A549 (cell line): ENCODE data around the gene ATP6V0A1. TPM values are rescaled to one million over a fixed set of nuclear protein-coding genes. Genes with fewer than 3 reads are reported as not detected.

ENCODE experiments used
- ATAC-seq, 2 experiments: fragments of 200-7000 bp in 1 of 2; fragments of >200 bp in 1 of 2; cut with Nextera tagmentation in 1 of 2; cut with Tn5 transposase in 1 of 2; 3 replicates each; pipeline versions ENCODE4 v1.8.0 to v1.9.1; 2018 to 2020; ENCODE audit warnings: mild to moderate bottlenecking in 1 of 2, moderate library complexity in 1 of 2
- CTCF ChIA-PET: fragments of 300-600 bp; sonication (Branson Sonifier 250); formaldehyde crosslinking; extraction: SDS; loops from one replicate; lab custom pipeline; 2021; ENCODE audit warnings: antibody characterized with exemption, inconsistent platforms; lab: Yijun Ruan, JAX
- POLR2A ChIA-PET: fragments of 350-600 bp; formaldehyde crosslinking; extraction: SDS; loops from one replicate; lab custom pipeline; 2021; ENCODE audit warnings: antibody characterized with exemption, inconsistent platforms; lab: Yijun Ruan, JAX
- DNase-seq, 2 experiments: peaks; one replicate each; pipeline versions ENCODE4 v3.0.0 to v3.0.0-alpha.2; 2011 to 2016; ENCODE audit warnings: low read depth in 1 of 2, low spot score in 1 of 2
- FAIRE-seq: peaks from 2 replicates; lab custom pipeline; 2011; peaks lifted over from hg19 to GRCh38; lab: Jason Lieb, UNC
- H3K27ac ChIP-seq, 2 experiments: fragments of >200 bp; sonication (Bioruptor Twin); formaldehyde crosslinking; 3 replicates each; pipeline ENCODE4 v1.5.1; 2016 to 2017
- H3K4me1 ChIP-seq: fragments of >200 bp; sonication (Bioruptor Twin); formaldehyde crosslinking; 3 replicates; pipeline ENCODE4 v1.6.1; 2016
- H3K4me2 ChIP-seq: fragments of >200 bp; sonication (Bioruptor Twin); formaldehyde crosslinking; 3 replicates; pipeline ENCODE4 v1.6.1; 2016
- H3K4me3 ChIP-seq: fragments of >200 bp; sonication (Bioruptor Twin); formaldehyde crosslinking; 3 replicates; pipeline ENCODE4 v1.5.1; 2016
- H3K9me3 ChIP-seq: fragments of >200 bp; sonication (Bioruptor Twin); formaldehyde crosslinking; 3 replicates; pipeline ENCODE4 v1.6.1; 2016
- BHLHE40 ChIP-seq: IDR thresholded peaks from 2 replicates; pipeline ENCODE4 v1.6.1; 2012; ENCODE audit warnings: low read depth, low read length, inconsistent platforms
- CEBPB ChIP-seq, 2 experiments: fragments of >200 bp in 1 of 2; sonication (Bioruptor Twin) in 1 of 2; formaldehyde crosslinking in 1 of 2; IDR thresholded peaks; 2 replicates each; pipeline ENCODE4 v1.6.1; 2012 to 2016
- EHF ChIP-seq: fragments of 250-450 bp; sonication (Bioruptor Pico); IDR thresholded peaks from 2 replicates; pipeline ENCODE4 v1.5.0; 2020; ENCODE audit warnings: mild to moderate bottlenecking
- EHMT2 ChIP-seq: fragments of 200-600 bp; sonication (generic); IDR thresholded peaks from 2 replicates; pipeline ENCODE4 v1.6.1; 2016; ENCODE audit warnings: antibody characterized with exemption, low read depth, mild to moderate bottlenecking, moderate library complexity
- FOSB ChIP-seq: fragments of 250-450 bp; sonication (Bioruptor Pico); IDR thresholded peaks from 2 replicates; pipeline ENCODE4 v1.5.0; 2020; ENCODE audit warnings: mild to moderate bottlenecking, moderate library complexity
- GATA3 ChIP-seq: IDR thresholded peaks from 2 replicates; pipeline ENCODE4 v1.6.1; 2012; ENCODE audit warnings: borderline replicate concordance
- HOXA7 ChIP-seq: fragments of 250-450 bp; sonication (Bioruptor Pico); IDR thresholded peaks from 2 replicates; pipeline ENCODE4 v1.5.0; 2020; ENCODE audit warnings: mild to moderate bottlenecking, moderate library complexity
- HOXB13 ChIP-seq: fragments of 250-450 bp; sonication (Bioruptor Pico); IDR thresholded peaks from 2 replicates; pipeline ENCODE4 v1.5.0; 2020; ENCODE audit warnings: low read depth, mild to moderate bottlenecking, moderate library complexity
- HOXB5 ChIP-seq: fragments of 250-450 bp; sonication (Bioruptor Pico); IDR thresholded peaks from 2 replicates; pipeline ENCODE4 v1.5.0; 2020; ENCODE audit warnings: mild to moderate bottlenecking, moderate library complexity
- JUN ChIP-seq, 2 experiments: fragments of >200 bp; sonication (Bioruptor Twin); formaldehyde crosslinking; IDR thresholded peaks; 2 replicates in 1 of 2; 3 replicates in 1 of 2; pipeline ENCODE4 v1.6.1; 2016 to 2017
- JUNB ChIP-seq: fragments of >200 bp; sonication (Bioruptor Twin); formaldehyde crosslinking; IDR thresholded peaks from 2 replicates; pipeline ENCODE4 v1.6.1; 2016
- MAFK ChIP-seq: fragments of 450-650 bp; IDR thresholded peaks from 2 replicates; pipeline ENCODE4 v1.6.1; 2014; ENCODE audit not compliant: partially characterized antibody
- MAZ ChIP-seq: fragments of 150-350 bp; IDR thresholded peaks from 2 replicates; pipeline ENCODE4 v1.6.1; 2014; ENCODE audit warnings: antibody characterized with exemption, low read depth, low read length, borderline replicate concordance
- MYC ChIP-seq: IDR thresholded peaks from 2 replicates; pipeline ENCODE4 v1.6.1; 2012; ENCODE audit warnings: mild to moderate bottlenecking, inconsistent platforms, low read length, improper control_type of control experiment, borderline replicate concordance
- NFE2L2 ChIP-seq: fragments of 150-350 bp; conservative IDR thresholded peaks from 2 replicates; pipeline ENCODE4 v1.6.1; 2014; ENCODE audit warnings: low read length
- NPAS2 ChIP-seq: fragments of 250-450 bp; sonication (Bioruptor Pico); IDR thresholded peaks from 2 replicates; pipeline ENCODE4 v1.8.0; 2022; ENCODE audit warnings: mild to moderate bottlenecking, moderate library complexity, borderline replicate concordance
- POLR2A ChIP-seq: IDR thresholded peaks from 2 replicates; pipeline ENCODE4 v1.6.1; 2012; ENCODE audit warnings: mild to moderate bottlenecking, low read length
- RARB ChIP-seq: fragments of 250-450 bp; sonication (Bioruptor Pico); IDR thresholded peaks from 2 replicates; pipeline ENCODE4 v1.8.0; 2021; ENCODE audit warnings: mild to moderate bottlenecking, moderate library complexity
- RFX5 ChIP-seq: fragments of 450-650 bp; IDR thresholded peaks from 2 replicates; pipeline ENCODE4 v1.7.1; 2014; ENCODE audit warnings: antibody characterized with exemption, mild to moderate bottlenecking, moderate library complexity
- ZC3H11A ChIP-seq: fragments of 450-650 bp; IDR thresholded peaks from 2 replicates; pipeline ENCODE4 v1.6.1; 2014; ENCODE audit warnings: antibody characterized with exemption, mild to moderate bottlenecking
- ZFP36 ChIP-seq: fragments of 450-650 bp; IDR thresholded peaks from 2 replicates; pipeline ENCODE4 v1.6.1; 2014; ENCODE audit warnings: borderline replicate concordance; ENCODE audit not compliant: partially characterized antibody
- WGBS: methylation state at CpG from one replicate; pipeline ENCODE4 v1.1.6; 2017; ENCODE audit errors: missing lambda C conversion rate; 5-methylcytosine and 5-hydroxymethylcytosine counted together
- polyA plus RNA-seq, 4 experiments: library from polyadenylated mRNA; depleted of rRNA in 3 of 4; stranded (reverse); fragments of >200 nt; fragmentation: RNase III in 1 of 4; extraction: RNeasy Plus Mini Kit Qiagen cat#74134 plus additional on column Dnase treatment in 1 of 4; gene quantifications; 2 replicates in 3 of 4; 3 replicates in 1 of 4; pipeline ENCODE4 v1.2.3, GENCODE V29; 2011 to 2017
- TF ChIP-seq, protein P1 (sequence below): IDR thresholded peaks from 2 replicates; pipeline ENCODE4 v1.6.1; 2012; ENCODE audit warnings: low read depth, borderline replicate concordance
- TF ChIP-seq, protein P2 (sequence below): fragments of 250-450 bp; sonication (Bioruptor Pico); IDR thresholded peaks from 2 replicates; pipeline ENCODE4 v1.5.0; 2020; ENCODE audit warnings: low read depth, mild to moderate bottlenecking, moderate library complexity
- TF ChIP-seq, protein P3 (sequence below): IDR thresholded peaks from 2 replicates; pipeline ENCODE4 v1.6.1; 2012
- TF ChIP-seq, protein P4 (sequence below): fragments of 450-650 bp; IDR thresholded peaks from 2 replicates; pipeline ENCODE4 v1.6.1; 2014; ENCODE audit warnings: antibody characterized with exemption
- TF ChIP-seq, protein P5 (sequence below): fragments of >200 bp; sonication (Bioruptor Twin); formaldehyde crosslinking; IDR thresholded peaks from 2 replicates; pipeline ENCODE4 v1.6.1; 2016
- TF ChIP-seq, protein P6 (sequence below): fragments of >200 bp; sonication (Bioruptor Twin); formaldehyde crosslinking; IDR thresholded peaks from 3 replicates; pipeline ENCODE4 v1.5.1; 2016
- TF ChIP-seq, protein P7 (sequence below): IDR thresholded peaks from 2 replicates; pipeline ENCODE4 v1.6.1; 2012

Gene ATP6V0A1
- polyA plus RNA-seq, 2 of the 4 experiments (the other 2 are of a cell fraction), result 27.3 to 33.7 TPM

DNA sequence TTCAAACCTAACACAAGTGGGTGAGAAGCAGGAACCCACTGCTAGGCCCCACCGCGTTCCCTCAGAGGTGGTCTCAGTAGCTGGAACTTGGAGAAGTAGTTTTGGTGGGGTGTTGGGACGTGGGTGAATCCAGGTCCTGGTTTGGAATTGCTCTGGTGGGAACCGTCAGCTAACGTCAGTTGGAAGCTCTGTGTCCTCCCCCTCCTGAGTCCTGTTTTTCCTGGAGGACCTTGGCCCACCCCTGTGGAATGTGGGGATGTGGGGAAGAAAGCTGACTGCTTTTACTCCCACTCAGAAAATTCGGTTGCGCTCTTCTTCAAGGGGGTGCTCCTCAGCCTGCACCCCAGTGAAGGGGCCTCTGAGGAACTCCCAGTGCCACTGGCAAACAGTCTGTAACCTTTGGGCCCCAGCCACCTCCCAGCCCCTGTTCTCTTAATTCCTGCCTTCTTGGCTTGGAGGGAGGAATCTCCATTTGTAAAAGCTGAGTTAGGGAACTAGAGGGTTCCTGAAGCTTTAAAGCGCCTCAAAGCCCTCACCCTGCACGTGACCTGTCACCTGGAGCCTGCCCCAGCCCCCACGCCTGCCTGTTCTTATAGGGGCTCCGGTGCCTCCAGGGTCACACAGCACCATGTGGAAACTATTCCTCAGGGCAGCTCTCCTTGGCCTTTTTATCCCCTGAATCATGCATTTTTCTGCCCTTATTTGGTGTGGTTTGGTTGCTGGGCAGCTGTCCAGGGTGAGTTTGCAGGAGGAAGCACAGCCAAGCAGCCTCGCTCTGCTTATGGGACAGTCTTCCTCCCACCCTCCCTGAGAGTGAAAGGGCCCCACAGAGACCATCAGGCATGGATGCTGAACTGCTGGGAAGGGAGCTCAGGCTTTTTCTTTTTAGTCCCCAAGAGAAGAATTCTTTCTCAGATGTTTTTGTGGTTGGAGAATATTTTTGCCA, 61.1 kb downstream of the ATP6V0A1 start (continued):
- TF ChIP-seq HOXA7 (CRISPR knock-in tag) (0 out of 2 replicates have a peak, but pooled peaks have one; percentile 80), EHMT2 (no peak), FOSB (CRISPR knock-in tag) (no peak), NPAS2 (peak; percentile 77), ZFP36 (peak; percentile 69), HOXB5 (CRISPR knock-in tag) (peak; percentile 83), MAZ (peak; percentile 82; the same call in 1 of the 2 replicates), EHF (0 out of 2 replicates have a peak, but pooled peaks have one; percentile 67), NFE2L2 (no peak), RFX5 (no peak), RARB (CRISPR knock-in tag) (no peak; the same call in 1 of the 2 replicates), POLR2A (peak; percentile 60), CEBPB (IDR thresholded peaks at IDR 0.05) (peak in 1 of 2 experiments; percentile 62; a peak in 1 of 4 replicates), BHLHE40 (peak; percentile 84), GATA3 (peak; percentile 81; the same call in 1 of the 2 replicates), ZC3H11A (no peak), MAFK (peak; percentile 78), MYC (peak; percentile 53; the same call in 1 of the 2 replicates), JUN (IDR thresholded peaks at IDR 0.05) (peak; percentile 84 to 93; a peak in 4 of 5 replicates), JUNB (peak; percentile 67)
- TF ChIP-seq, protein P1, sequence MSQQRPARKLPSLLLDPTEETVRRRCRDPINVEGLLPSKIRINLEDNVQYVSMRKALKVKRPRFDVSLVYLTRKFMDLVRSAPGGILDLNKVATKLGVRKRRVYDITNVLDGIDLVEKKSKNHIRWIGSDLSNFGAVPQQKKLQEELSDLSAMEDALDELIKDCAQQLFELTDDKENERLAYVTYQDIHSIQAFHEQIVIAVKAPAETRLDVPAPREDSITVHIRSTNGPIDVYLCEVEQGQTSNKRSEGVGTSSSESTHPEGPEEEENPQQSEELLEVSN, result peak; percentile 90
- TF ChIP-seq, protein P2, sequence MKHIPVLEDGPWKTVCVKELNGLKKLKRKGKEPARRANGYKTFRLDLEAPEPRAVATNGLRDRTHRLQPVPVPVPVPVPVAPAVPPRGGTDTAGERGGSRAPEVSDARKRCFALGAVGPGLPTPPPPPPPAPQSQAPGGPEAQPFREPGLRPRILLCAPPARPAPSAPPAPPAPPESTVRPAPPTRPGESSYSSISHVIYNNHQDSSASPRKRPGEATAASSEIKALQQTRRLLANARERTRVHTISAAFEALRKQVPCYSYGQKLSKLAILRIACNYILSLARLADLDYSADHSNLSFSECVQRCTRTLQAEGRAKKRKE (CRISPR knock-in tag), result peak; percentile 81; the same call in 1 of the 2 replicates
- TF ChIP-seq, protein P3, sequence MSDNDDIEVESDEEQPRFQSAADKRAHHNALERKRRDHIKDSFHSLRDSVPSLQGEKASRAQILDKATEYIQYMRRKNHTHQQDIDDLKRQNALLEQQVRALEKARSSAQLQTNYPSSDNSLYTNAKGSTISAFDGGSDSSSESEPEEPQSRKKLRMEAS, result peak; percentile 99
- TF ChIP-seq, protein P4, sequence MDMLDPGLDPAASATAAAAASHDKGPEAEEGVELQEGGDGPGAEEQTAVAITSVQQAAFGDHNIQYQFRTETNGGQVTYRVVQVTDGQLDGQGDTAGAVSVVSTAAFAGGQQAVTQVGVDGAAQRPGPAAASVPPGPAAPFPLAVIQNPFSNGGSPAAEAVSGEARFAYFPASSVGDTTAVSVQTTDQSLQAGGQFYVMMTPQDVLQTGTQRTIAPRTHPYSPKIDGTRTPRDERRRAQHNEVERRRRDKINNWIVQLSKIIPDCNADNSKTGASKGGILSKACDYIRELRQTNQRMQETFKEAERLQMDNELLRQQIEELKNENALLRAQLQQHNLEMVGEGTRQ, result peak; percentile 91

DNA sequence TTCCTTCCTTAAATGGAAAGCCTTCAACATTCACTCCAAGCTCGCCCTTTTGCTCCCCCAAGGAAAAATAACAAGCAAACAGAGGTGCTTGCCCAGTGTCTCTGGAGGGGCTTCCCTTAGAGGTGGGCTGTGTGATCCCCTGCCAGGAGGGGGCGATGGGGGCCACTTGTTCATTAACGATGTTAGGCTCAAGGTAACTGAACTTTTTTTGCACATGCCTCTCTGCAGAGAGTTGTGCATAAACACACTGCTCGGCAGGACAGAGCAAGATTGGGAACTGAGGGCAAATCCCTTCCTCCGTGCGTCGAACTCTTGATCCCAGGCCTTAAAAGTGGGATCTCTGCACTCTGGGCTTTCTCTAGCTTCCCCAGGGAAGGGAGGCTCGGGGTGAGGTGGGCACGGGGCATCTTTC, 61.9 kb downstream of the ATP6V0A1 start:
- no peak for FAIRE-seq
- WGBS, result 48% methylated on average over 9 of the region's 9 CpGs
- peak in 1 of 2 experiments; percentile 4; a peak in 3 of 6 replicates for ATAC-seq
- Histone ChIP-seq H3K4me1 (peaks cover 63% of the 10 kb centered on the region), H3K4me2 (peak overlapping the region; percentile 83), H3K4me3 (no peak overlapping the region), H3K9me3 (no peaks in the 10 kb centered on the region), H3K27ac (peak overlapping the region; percentile 95 to 98)
- TF ChIP-seq FOSB (CRISPR knock-in tag), result 0 out of 2 replicates have a peak, but pooled peaks have one; percentile 49
- TF ChIP-seq, protein P5, sequence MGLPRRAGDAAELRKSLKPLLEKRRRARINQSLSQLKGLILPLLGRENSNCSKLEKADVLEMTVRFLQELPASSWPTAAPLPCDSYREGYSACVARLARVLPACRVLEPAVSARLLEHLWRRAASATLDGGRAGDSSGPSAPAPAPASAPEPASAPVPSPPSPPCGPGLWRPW, result no peak
- TF ChIP-seq HOXB13 (CRISPR knock-in tag), result peak; percentile 14; the same call in 1 of the 2 replicates
- TF ChIP-seq, protein P6, sequence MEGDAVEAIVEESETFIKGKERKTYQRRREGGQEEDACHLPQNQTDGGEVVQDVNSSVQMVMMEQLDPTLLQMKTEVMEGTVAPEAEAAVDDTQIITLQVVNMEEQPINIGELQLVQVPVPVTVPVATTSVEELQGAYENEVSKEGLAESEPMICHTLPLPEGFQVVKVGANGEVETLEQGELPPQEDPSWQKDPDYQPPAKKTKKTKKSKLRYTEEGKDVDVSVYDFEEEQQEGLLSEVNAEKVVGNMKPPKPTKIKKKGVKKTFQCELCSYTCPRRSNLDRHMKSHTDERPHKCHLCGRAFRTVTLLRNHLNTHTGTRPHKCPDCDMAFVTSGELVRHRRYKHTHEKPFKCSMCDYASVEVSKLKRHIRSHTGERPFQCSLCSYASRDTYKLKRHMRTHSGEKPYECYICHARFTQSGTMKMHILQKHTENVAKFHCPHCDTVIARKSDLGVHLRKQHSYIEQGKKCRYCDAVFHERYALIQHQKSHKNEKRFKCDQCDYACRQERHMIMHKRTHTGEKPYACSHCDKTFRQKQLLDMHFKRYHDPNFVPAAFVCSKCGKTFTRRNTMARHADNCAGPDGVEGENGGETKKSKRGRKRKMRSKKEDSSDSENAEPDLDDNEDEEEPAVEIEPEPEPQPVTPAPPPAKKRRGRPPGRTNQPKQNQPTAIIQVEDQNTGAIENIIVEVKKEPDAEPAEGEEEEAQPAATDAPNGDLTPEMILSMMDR, result peak; percentile 36; the same call in 2 of the 3 replicates
- TF ChIP-seq, protein P7, sequence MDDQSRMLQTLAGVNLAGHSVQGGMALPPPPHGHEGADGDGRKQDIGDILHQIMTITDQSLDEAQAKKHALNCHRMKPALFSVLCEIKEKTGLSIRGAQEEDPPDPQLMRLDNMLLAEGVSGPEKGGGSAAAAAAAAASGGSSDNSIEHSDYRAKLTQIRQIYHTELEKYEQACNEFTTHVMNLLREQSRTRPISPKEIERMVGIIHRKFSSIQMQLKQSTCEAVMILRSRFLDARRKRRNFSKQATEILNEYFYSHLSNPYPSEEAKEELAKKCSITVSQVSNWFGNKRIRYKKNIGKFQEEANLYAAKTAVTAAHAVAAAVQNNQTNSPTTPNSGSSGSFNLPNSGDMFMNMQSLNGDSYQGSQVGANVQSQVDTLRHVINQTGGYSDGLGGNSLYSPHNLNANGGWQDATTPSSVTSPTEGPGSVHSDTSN, result 0 out of 2 replicates have a peak, but pooled peaks have one; percentile 32
- no peak for DNase-seq
- CTCF ChIA-PET, result interaction anchor here (0.6 to 17.8 kb wide), 26 partner anchors 7 to 496 kb away, joined by 3 to 364 read pairs (median 6); partner anchors contain the start of genes CAVIN1, NAGLU and STAT3
- POLR2A ChIA-PET, result interaction anchor here (0.6 to 4.5 kb wide), 11 partner anchors 10 to 304 kb away, joined by 3 to 66 read pairs (median 5); partner anchors contain the start of genes BECN1, CAVIN1, NAGLU and RETREG3
